HepG2 (cell line): ENCODE results near the gene NXPH4. TPM values are rescaled to one million over a fixed set of nuclear protein-coding genes. Genes with fewer than 3 reads are reported as not detected.

Experiments
- AKNA ChIP-seq: sonication (generic); formaldehyde crosslinking; IDR thresholded peaks from 2 replicates; pipeline ENCODE4 v1.4.0; 2020; ENCODE audit warnings: missing genetic modification reagents, borderline replicate concordance
- E2F2 ChIP-seq: sonication (generic); formaldehyde crosslinking; IDR thresholded peaks from 2 replicates; pipeline ENCODE4 v1.4.0; 2020; ENCODE audit warnings: missing genetic modification reagents, borderline replicate concordance
- ETV5 ChIP-seq: IDR thresholded peaks from 2 replicates; pipeline ENCODE4 v1.6.1; 2018; ENCODE audit warnings: missing biosample characterization, missing genetic modification reagents, inconsistent platforms, borderline replicate concordance
- HNRNPK ChIP-seq: fragments of 200-400 bp; formaldehyde crosslinking; IDR thresholded peaks from 2 replicates; pipeline ENCODE4 v1.6.1; 2018; ENCODE audit warnings: low read length, low read depth, moderate library complexity, mild to moderate bottlenecking; ENCODE audit not compliant: poor library complexity, severe bottlenecking
- MIER3 ChIP-seq: IDR thresholded peaks from 2 replicates; pipeline ENCODE4 v1.6.1; 2016; ENCODE audit warnings: missing compliant biosample characterization, borderline replicate concordance
- PAX8 ChIP-seq: sonication (generic); formaldehyde crosslinking; IDR thresholded peaks from 2 replicates; pipeline ENCODE4 v1.8.0; 2022; ENCODE audit warnings: mild to moderate bottlenecking, missing genetic modification reagents, borderline replicate concordance
- POGZ ChIP-seq: sonication (generic); formaldehyde crosslinking; IDR thresholded peaks from 2 replicates; pipeline ENCODE4 v1.4.0; 2020; ENCODE audit warnings: mild to moderate bottlenecking, missing genetic modification reagents
- PRDM4 ChIP-seq: sonication (generic); formaldehyde crosslinking; IDR thresholded peaks from 2 replicates; pipeline ENCODE4 v1.9.0; 2021; ENCODE audit warnings: missing genetic modification reagents, borderline replicate concordance
- SOX6 ChIP-seq, 2 experiments: fragments of 450-650 bp in 1 of 2; sonication (generic) in 1 of 2; formaldehyde crosslinking in 1 of 2; IDR thresholded peaks; 2 replicates each; pipeline versions ENCODE4 v1.4.0 to v1.6.1; 2017 to 2020; ENCODE audit warnings: antibody characterized with exemption in 1 of 2, mild to moderate bottlenecking in 1 of 2, missing genetic modification reagents in 1 of 2
- SPEN ChIP-seq: sonication (generic); formaldehyde crosslinking; IDR thresholded peaks from 2 replicates; pipeline ENCODE4 v1.5.1; 2020; ENCODE audit warnings: low read depth, mild to moderate bottlenecking, missing genetic modification reagents
- ZNF343 ChIP-seq: sonication (generic); formaldehyde crosslinking; IDR thresholded peaks from 2 replicates; pipeline ENCODE4 v1.4.0; 2020; ENCODE audit warnings: mild to moderate bottlenecking, missing genetic modification reagents
- ZNF567 ChIP-seq: sonication (generic); formaldehyde crosslinking; IDR thresholded peaks from 2 replicates; pipeline ENCODE4 v1.8.1; 2023; ENCODE audit warnings: mild to moderate bottlenecking, missing genetic modification reagents, borderline replicate concordance
- ZNF652 ChIP-seq: IDR thresholded peaks from 2 replicates; pipeline ENCODE4 v1.6.1; 2016; ENCODE audit warnings: low read depth, borderline replicate concordance
- ZNF710 ChIP-seq: sonication (generic); formaldehyde crosslinking; IDR thresholded peaks from 2 replicates; pipeline ENCODE4 v1.5.0; 2020; ENCODE audit warnings: mild to moderate bottlenecking, missing genetic modification reagents, borderline replicate concordance
- ZNF850 ChIP-seq: sonication (generic); formaldehyde crosslinking; conservative IDR thresholded peaks from 2 replicates; pipeline ENCODE4 v1.9.0; 2021; ENCODE audit warnings: mild to moderate bottlenecking, missing genetic modification reagents
- ZSCAN29 ChIP-seq: sonication (generic); formaldehyde crosslinking; conservative IDR thresholded peaks from 2 replicates; pipeline ENCODE4 v1.4.0; 2020; ENCODE audit warnings: mild to moderate bottlenecking, missing genetic modification reagents
- polyA plus RNA-seq, 8 experiments: library from polyadenylated mRNA; depleted of rRNA in 3 of 8; stranded (reverse) in 7 of 8; unstranded in 1 of 8; fragments of >200 nt; fragmentation: Illumina TruSeq in 4 of 8; extraction: Trizol in 4 of 8; gene quantifications; 2 replicates each; pipeline versions ENCODE4 v1.2.1 to v1.2.3, GENCODE V29; 2011 to 2016; ENCODE audit warnings: low read depth in 4 of 8, missing spikeins in 1 of 8, mixed read lengths in 1 of 8; ENCODE audit not compliant: insufficient read depth in 1 of 8
- total RNA-seq, 5 experiments: library from RNA; depleted of rRNA; stranded (reverse); fragments of >200 nt; fragmentation: Illumina TruSeq; extraction: Trizol; gene quantifications; 2 replicates each; pipeline ENCODE4 v1.2.3, GENCODE V29; 2016; ENCODE audit warnings: low read depth in 1 of 5

The NXPH4 gene
- total and polyA plus RNA-seq, 2 of the 13 experiments (the other 11 are each of a cell fraction or from before 2014, with no cell fraction given), result 0.13 TPM; not detected in 1

- TF ChIP-seq ZNF652 (CRISPR knock-in tag) (no peak), E2F2 (CRISPR knock-in tag) (no peak), ZNF850 (CRISPR knock-in tag) (peak; percentile 87; the same call in 1 of the 2 replicates), SOX6 (IDR thresholded peaks at IDR 0.05) (no peak), SOX6 (CRISPR knock-in tag; IDR thresholded peaks at IDR 0.05) (peak; percentile 2; the same call in 1 of the 2 replicates), ZNF567 (CRISPR knock-in tag) (no peak), HNRNPK (peak; percentile 57), SPEN (CRISPR knock-in tag) (no peak), ETV5 (CRISPR knock-in tag) (peak; percentile 4; the same call in 1 of the 2 replicates), ZSCAN29 (CRISPR knock-in tag) (0 out of 2 replicates have a peak, but pooled peaks have one; percentile 7), ZNF343 (no peak), POGZ (CRISPR knock-in tag) (no peak), AKNA (CRISPR knock-in tag) (no peak), PRDM4 (CRISPR knock-in tag) (no peak), PAX8 (CRISPR knock-in tag) (no peak), MIER3 (no peak), ZNF710 (CRISPR knock-in tag) (no peak)
Observed at GRCh38 chr12:57237932-57238853, 21.6 kb downstream of the NXPH4 start (continued).
